ENCODE measurements around the gene VILL.

DNA sequence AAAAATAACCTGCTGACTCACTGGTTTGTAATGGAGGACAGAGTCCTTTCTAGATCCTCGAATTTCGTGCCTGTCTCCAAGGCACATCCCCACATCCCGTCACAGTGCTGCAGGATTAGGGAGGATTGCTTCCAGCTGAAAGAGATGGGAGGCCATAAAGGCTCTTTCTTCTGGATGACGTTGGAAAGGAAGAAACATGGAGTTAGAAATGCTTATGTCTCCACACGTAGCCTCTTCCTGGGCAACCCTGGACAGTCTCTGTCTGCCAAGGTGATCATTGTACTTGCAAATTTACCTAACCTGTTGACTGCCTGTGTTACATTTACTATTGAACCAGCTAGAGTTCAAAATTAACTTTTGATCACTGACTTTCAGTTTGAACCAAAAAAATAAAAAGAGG, 27.6 kb upstream of the VILL start:
- TF ChIP-seq, protein P1, sequence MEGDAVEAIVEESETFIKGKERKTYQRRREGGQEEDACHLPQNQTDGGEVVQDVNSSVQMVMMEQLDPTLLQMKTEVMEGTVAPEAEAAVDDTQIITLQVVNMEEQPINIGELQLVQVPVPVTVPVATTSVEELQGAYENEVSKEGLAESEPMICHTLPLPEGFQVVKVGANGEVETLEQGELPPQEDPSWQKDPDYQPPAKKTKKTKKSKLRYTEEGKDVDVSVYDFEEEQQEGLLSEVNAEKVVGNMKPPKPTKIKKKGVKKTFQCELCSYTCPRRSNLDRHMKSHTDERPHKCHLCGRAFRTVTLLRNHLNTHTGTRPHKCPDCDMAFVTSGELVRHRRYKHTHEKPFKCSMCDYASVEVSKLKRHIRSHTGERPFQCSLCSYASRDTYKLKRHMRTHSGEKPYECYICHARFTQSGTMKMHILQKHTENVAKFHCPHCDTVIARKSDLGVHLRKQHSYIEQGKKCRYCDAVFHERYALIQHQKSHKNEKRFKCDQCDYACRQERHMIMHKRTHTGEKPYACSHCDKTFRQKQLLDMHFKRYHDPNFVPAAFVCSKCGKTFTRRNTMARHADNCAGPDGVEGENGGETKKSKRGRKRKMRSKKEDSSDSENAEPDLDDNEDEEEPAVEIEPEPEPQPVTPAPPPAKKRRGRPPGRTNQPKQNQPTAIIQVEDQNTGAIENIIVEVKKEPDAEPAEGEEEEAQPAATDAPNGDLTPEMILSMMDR (IDR thresholded peaks at IDR 0.05 in 4 of 5, conservative IDR thresholded peaks at IDR 0.05 in 1 of 5): no peak
- TF ChIP-seq POLR2A (IDR thresholded peaks at IDR 0.05): no peak

Measured in gastrocnemius medialis (tissue), 4 donors.